HEK293T (cell line): ENCODE data around the gene CENPH.
"Not testable (repeated sequence)": the region's sequence is repeated elsewhere in the genome, so short reads cannot be mapped to it uniquely, and the experiment has no call there.

Source experiments
- CTCF ChIA-PET: fragments of 350-600 bp; formaldehyde crosslinking; extraction: SDS; loops from one replicate; lab custom pipeline; 2021; ENCODE audit warnings: antibody characterized with exemption, inconsistent platforms; lab: Yijun Ruan, JAX
- POLR2A ChIA-PET: fragments of 350-600 bp; formaldehyde crosslinking; extraction: SDS; loops from one replicate; lab custom pipeline; 2020; ENCODE audit warnings: antibody characterized with exemption, inconsistent platforms; lab: Yijun Ruan, JAX
- DNase-seq: peaks from one replicate; pipeline ENCODE4 v3.0.0; 2012; ENCODE audit warnings: mixed read lengths; ENCODE audit errors: extremely low spot score
- ARNT ChIP-seq: fragments of 450-650 bp; IDR thresholded peaks from 2 replicates; pipeline ENCODE4 v1.6.1; 2017; ENCODE audit warnings: mild to moderate bottlenecking
- BHLHE40 ChIP-seq: fragments of 450-650 bp; IDR thresholded peaks from 2 replicates; pipeline ENCODE4 v1.6.1; 2016; ENCODE audit warnings: mild to moderate bottlenecking, moderate library complexity, borderline replicate concordance
- CTBP1 ChIP-seq: fragments of 450-650 bp; IDR thresholded peaks from 2 replicates; pipeline ENCODE4 v1.6.1; 2016; ENCODE audit warnings: borderline replicate concordance
- ELF4 ChIP-seq: fragments of 450-650 bp; IDR thresholded peaks from 2 replicates; pipeline ENCODE4 v1.6.1; 2017; ENCODE audit warnings: antibody characterized with exemption
- FOXA1 ChIP-seq: fragments of 450-650 bp; IDR thresholded peaks from 2 replicates; pipeline ENCODE4 v1.6.1; 2016; ENCODE audit warnings: mild to moderate bottlenecking
- FOXK2 ChIP-seq: fragments of 450-650 bp; IDR thresholded peaks from 2 replicates; pipeline ENCODE4 v1.6.1; 2016; ENCODE audit warnings: mild to moderate bottlenecking
- FOXM1 ChIP-seq: fragments of 450-650 bp; IDR thresholded peaks from 2 replicates; pipeline ENCODE4 v1.6.1; 2017; ENCODE audit warnings: mild to moderate bottlenecking, borderline replicate concordance
- HDGF ChIP-seq: fragments of 450-650 bp; IDR thresholded peaks from 2 replicates; pipeline ENCODE4 v1.6.1; 2017; ENCODE audit warnings: antibody characterized with exemption, borderline replicate concordance
- L3MBTL2 ChIP-seq: fragments of 450-650 bp; conservative IDR thresholded peaks from 2 replicates; pipeline ENCODE4 v1.6.1; 2016; ENCODE audit warnings: mild to moderate bottlenecking
- LEF1 ChIP-seq: fragments of 450-650 bp; IDR thresholded peaks from 2 replicates; pipeline ENCODE4 v1.6.1; 2017; ENCODE audit warnings: mild to moderate bottlenecking, borderline replicate concordance
- NFRKB ChIP-seq: fragments of 450-650 bp; IDR thresholded peaks from 2 replicates; pipeline ENCODE4 v1.6.1; 2016; ENCODE audit warnings: mild to moderate bottlenecking, moderate library complexity
- SP1 ChIP-seq: fragments of 450-650 bp; IDR thresholded peaks from 2 replicates; pipeline ENCODE4 v1.6.1; 2017
- SUZ12 ChIP-seq: fragments of 450-650 bp; IDR thresholded peaks from 2 replicates; pipeline ENCODE4 v1.6.1; 2016; ENCODE audit warnings: mild to moderate bottlenecking
- TARDBP ChIP-seq: fragments of 450-650 bp; IDR thresholded peaks from 2 replicates; pipeline ENCODE4 v1.6.1; 2016
- ZNF384 ChIP-seq: fragments of 450-650 bp; IDR thresholded peaks from 2 replicates; pipeline ENCODE4 v1.6.1; 2016
- TF ChIP-seq, protein P1 (sequence below): fragments of 450-650 bp; IDR thresholded peaks from 2 replicates; pipeline ENCODE4 v1.6.1; 2016

CENPH gene

DNA sequence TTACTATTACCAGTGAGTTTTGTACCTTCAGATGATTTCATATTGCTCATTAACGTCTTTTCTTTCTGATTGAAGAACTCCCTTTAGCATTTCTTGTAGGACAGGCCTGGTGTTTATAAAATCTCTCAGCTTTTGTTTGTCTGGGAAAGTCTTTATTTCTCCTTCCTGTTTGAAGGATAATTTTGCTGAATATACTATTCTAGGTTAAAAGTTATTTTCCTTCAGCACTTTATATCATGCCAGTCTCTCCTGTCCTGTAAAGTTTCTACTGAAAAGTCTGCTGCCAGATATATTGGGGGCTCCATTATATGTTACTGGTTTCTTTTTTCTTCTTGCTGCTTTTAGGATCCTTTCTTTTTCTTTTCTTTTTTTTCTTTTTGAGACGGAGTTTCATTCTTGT, 58.6 kb downstream of the CENPH start:
- POLR2A ChIA-PET = no interaction called here
- CTCF ChIA-PET = no interaction called here
- no peak for TF ChIP-seq SP1
- TF ChIP-seq CTBP1 = no peak
- TF ChIP-seq BHLHE40 = no peak
- no peak for TF ChIP-seq ELF4
- no peak for TF ChIP-seq SUZ12
- no peak for TF ChIP-seq LEF1
- no peak for TF ChIP-seq FOXA1
- TF ChIP-seq FOXK2 = no peak
- no peak for TF ChIP-seq NFRKB
- no peak for TF ChIP-seq HDGF
- TF ChIP-seq TARDBP = no peak
- TF ChIP-seq, protein P1, sequence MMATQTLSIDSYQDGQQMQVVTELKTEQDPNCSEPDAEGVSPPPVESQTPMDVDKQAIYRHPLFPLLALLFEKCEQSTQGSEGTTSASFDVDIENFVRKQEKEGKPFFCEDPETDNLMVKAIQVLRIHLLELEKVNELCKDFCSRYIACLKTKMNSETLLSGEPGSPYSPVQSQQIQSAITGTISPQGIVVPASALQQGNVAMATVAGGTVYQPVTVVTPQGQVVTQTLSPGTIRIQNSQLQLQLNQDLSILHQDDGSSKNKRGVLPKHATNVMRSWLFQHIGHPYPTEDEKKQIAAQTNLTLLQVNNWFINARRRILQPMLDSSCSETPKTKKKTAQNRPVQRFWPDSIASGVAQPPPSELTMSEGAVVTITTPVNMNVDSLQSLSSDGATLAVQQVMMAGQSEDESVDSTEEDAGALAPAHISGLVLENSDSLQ = no peak
- no peak for TF ChIP-seq ZNF384
- no peak for DNase-seq

DNA sequence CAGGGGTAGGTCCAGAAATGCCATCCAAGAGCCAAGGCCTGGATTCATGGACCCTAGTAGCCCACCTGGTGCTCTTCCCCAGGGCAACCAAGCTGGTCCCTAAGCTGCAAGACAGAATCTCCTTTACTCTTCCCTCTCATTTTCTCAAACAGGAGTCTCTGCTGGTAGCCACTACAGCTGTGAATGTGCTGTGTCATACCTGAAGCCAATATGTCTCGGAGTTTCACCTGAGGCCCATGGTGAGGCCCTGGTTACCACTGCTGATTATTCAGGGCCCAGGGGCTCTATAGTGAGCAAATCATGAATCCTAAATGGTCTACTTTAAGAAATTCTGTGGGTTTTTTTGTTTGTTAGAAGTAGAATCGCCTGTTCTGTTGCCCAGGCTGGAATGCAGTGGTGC, 61.2 kb downstream of the CENPH start:
- ChIA-PET POLR2A (no interaction called here), CTCF (no interaction called here)
- DNase-seq = no peak
- TF ChIP-seq L3MBTL2 = no peak
- no peak for TF ChIP-seq HDGF
- TF ChIP-seq FOXA1 = no peak
- no peak for TF ChIP-seq SP1
- no peak for TF ChIP-seq ZNF384
- TF ChIP-seq ELF4 = no peak
- no peak for TF ChIP-seq NFRKB
- TF ChIP-seq CTBP1 = no peak
- TF ChIP-seq, protein P1 = no peak
- TF ChIP-seq FOXM1 = no peak
- TF ChIP-seq SUZ12 = no peak
- TF ChIP-seq FOXK2 = no peak
- TF ChIP-seq TARDBP = no peak
- no peak for TF ChIP-seq ARNT

DNA sequence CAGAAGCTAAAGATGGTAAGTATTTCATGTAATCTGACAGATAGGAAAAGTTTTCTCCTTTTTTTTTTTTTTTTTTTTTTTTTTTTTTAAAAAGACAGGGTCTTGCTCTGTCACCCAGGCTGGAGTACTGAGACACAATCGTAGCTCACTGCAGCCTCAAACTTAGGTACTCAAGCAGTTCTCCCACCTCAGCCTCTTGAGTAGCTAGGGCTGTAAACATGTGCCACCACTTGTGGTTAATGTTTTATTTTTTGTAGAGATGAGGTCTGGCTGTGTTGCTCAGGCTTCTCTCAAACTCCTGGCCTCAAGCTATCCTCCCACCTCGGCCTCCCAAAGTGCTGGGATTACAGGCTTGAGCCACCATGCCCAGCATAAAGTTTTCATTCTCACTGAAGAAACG, 63.1 kb downstream of the CENPH start:
- TF ChIP-seq L3MBTL2 = no peak
- no peak for TF ChIP-seq HDGF
- TF ChIP-seq ZNF384 = no peak
- DNase-seq = no peak
- POLR2A ChIA-PET = no interaction called here
- CTCF ChIA-PET = no interaction called here

DNA sequence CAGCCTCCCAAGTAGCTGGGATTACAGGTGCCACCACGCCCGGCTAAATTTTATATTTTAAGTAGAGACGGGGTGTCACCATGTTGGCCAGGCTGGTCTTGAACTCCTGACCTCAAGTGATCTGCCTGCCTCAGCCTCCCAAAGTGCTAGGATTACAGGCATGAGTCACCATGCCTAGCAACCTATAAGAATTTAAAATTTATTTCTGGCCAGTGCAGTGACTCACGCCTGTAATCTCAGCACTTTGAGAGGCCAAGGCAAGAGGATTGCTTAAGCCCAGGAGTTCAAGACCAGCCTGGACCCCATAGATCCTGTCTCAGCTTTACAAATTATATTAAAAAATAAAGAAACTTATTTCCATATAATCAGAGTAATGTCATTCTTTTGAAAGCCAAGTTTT, 66.6 kb downstream of the CENPH start:
- DNase-seq, POLR2A ChIA-PET, CTCF ChIA-PET: not testable (repeated sequence)

DNA sequence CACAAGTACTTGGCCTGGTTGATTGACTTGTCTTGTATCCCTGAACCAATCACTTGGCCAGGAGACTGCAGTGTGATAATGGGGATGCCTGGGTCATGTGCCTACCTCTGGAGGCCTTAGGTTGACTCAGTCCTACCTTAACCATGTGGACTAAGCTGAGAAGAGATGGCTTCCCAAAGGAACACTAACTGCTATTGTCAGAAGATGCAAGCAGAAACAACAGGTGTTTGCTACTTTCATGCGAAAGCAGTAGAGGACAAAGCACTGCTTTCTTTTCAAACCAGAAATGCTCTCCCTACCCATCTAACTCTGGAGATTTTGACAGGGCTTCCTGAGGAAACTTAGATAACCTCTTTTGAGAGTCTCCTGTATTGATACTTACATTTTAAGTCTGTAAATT, 68.2 kb downstream of the CENPH start:
- TF ChIP-seq FOXA1 (no peak), L3MBTL2 (no peak), HDGF (no peak), CTBP1 (no peak), NFRKB (no peak), LEF1 (no peak), BHLHE40 (no peak), SUZ12 (no peak), TARDBP (no peak)
- TF ChIP-seq, protein P1 = no peak
- ChIA-PET POLR2A (no interaction called here), CTCF (no interaction called here)
- DNase-seq = no peak
